HS-27A (cell line): ENCODE measurements around the gene CNTNAP2.
"Not testable (repeated sequence)": the region's sequence is repeated elsewhere in the genome, so short reads cannot be mapped to it uniquely, and the experiment has no call there.

ENCODE experiments used
- DNase-seq: peaks from one replicate; pipeline ENCODE4 v3.0.0-alpha.2; 2012; ENCODE audit warnings: low read depth, missing footprints

Gene CNTNAP2

GRCh38 chr7:146150153-146150552, 33.6 kb downstream of the CNTNAP2 start:
- DNase-seq = no peak

DNA sequence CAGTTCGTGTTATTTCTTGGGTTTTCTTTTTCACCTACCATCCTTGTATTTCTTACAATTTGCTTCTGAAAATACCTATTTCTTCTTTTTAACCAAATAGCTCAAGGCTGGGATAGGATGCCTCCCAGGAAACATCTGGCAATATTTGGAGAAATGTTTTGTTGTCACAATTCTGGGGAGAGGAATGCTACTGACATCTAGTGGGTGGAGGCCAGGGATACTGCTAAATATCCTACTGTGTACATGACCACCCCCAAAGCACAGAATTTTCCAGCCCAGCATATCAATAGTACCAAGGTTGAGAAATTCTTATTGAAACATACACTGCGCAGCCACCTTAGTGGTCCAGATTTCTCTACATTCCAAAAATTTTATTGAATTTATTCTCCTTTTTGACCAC, 55.5 kb downstream of the CNTNAP2 start:
- DNase-seq = no peak

DNA sequence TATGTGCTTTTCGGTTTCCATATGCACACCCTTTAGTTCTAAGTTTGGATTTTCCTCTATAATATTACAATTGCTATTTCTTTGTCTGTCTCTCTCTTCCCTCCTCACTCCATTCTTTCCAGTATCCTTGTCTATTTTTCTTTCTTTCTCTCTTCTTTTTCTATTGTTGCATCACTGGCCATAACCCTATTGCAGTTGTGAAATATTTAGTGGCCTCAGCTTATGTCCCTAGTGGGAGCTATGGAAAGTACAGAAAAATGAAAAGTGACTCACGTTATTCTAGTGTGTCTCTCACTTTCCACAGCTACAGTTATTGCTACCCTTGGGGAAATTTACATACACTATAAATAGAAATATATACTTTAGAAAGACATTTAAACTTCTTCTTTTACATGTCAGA, 59.1 kb downstream of the CNTNAP2 start:
- DNase-seq = no peak

DNA sequence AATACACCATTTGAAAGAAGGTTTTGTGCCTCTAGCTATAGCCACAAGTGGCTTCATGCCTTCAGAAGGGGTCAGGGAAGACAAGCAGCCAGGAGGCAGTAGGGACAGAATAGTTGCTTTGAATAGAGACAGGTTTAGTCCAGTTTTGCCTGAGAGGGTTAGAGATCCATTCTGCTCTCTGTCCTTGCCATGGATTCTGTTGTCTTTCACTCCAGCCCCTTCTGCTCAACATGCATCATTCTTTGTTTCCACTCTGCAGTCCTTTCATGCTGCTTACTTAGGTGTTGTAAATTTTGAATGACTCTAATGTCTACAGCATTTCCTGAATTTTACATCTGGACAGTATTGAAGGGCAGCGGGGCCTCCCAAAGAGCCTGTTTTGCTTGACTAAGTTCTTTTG, 60.3 kb downstream of the CNTNAP2 start:
- DNase-seq = no peak

DNA sequence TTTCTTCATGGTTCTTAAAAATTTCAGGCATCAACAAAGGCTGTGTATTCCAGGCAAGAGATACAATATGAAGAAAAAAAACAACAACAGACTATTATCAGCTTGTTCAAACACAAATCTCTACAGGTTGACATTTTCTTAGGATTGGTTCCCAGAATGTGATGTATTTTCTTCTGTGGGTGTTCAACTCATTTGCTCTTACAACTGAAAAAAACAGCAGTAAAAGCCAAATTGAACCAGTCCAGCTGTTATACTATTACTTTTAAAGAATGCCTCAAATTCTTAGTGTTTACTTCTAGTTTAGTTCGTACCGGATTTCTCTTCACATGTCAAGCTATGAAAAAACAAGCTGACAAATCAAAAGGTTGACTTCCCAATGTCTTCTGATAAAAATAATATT, 60.7 kb downstream of the CNTNAP2 start:
- no peak for DNase-seq

GRCh38 chr7:146185844-146186243, 69.2 kb downstream of the CNTNAP2 start:
- no peak for DNase-seq

DNA sequence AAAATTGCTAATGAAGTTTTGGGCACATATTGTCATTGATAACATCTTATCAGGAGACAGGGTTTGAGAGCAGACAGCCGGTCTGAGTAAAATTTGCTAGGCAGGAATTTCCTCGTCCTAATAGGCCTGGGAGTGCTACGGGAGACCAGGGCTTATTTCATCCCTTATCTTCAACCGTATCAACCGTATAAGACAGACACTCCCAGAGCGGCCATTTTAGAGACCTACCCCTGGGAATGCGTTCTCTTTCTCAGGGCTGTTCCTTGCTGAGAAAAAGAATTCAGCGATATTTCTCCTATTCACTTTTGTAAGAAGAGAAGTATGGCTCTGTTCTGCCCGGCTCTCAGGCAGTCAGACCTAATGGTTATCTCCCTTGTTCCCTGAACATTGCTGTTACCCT, 74.8 kb downstream of the CNTNAP2 start:
- not testable (repeated sequence) for DNase-seq

- no peak for DNase-seq
Measured at GRCh38 chr7:146201945-146202344, 85.3 kb downstream of the CNTNAP2 start.

DNA sequence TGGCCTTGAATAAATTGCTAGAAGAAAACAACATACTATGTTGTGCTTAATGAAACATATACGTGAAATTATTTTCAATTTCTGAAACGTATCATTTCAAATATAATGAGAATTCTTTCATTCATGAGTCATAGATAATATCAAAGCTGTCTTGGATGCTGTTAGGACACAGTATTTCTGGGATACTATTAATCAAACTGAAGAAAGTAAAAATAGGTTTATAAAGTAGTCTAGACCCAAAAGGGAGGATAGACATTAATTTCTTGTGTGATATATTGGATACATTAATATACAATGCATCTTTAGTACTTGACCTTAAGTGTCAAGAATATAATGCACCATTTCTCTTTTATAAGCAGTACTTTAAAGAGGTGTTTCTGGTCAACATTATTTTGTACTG, 89.7 kb downstream of the CNTNAP2 start:
- DNase-seq = no peak

GRCh38 chr7:146208492-146208891, 91.9 kb downstream of the CNTNAP2 start:
- no peak for DNase-seq

DNA sequence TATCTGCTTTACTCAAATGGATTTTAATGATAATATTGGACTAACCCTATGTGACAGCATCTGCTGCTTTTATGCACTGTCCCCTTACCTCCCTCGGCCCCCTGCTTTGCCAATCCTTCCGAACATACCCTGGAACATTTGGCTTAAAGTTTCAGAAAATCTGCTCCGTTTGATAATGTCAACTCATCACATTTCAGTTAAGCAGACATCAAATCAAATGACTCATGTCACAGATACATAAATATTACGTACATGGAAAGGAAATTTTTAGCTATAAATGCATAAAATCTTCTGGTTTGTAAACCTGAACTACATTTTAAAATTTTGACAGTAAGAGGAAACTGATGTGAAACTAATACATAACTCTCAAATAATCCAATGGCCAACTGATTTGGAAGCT, 98.2 kb downstream of the CNTNAP2 start:
- no peak for DNase-seq

GRCh38 chr7:146216396-146217041, 99.9 kb downstream of the CNTNAP2 start:
- DNase-seq = no peak

- DNase-seq = no peak
Measured at GRCh38 chr7:146223851-146224250, 107.2 kb downstream of the CNTNAP2 start.

GRCh38 chr7:146232604-146233003, 116.0 kb downstream of the CNTNAP2 start:
- DNase-seq = no peak

GRCh38 chr7:146235195-146235594, 118.6 kb downstream of the CNTNAP2 start:
- no peak for DNase-seq

DNA sequence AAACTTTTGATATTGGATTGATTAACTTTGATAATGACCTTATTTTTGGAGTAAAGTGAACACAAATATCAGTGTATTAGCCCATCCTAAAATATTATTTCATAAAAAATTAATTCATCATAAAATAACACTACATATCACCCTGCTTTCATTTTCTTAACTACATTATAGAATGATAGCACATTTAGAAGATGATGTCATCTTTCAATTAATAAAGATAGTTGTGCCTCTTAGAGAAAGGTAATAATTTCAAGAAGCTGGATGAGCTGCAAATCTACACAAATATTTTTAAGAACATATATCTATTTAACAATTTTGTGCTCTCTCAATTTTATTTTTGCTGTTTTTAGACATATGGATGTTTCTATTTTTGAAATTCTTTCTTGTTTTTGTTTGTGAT, 126.1 kb downstream of the CNTNAP2 start:
- DNase-seq = no peak

- DNase-seq = not testable (repeated sequence)
Measured at GRCh38 chr7:146247991-146248390, 131.4 kb downstream of the CNTNAP2 start.

- not testable (repeated sequence) for DNase-seq
Measured at GRCh38 chr7:146248744-146249143, 132.1 kb downstream of the CNTNAP2 start.

- DNase-seq = no peak
Measured at GRCh38 chr7:146249272-146249671, 132.7 kb downstream of the CNTNAP2 start.

DNA sequence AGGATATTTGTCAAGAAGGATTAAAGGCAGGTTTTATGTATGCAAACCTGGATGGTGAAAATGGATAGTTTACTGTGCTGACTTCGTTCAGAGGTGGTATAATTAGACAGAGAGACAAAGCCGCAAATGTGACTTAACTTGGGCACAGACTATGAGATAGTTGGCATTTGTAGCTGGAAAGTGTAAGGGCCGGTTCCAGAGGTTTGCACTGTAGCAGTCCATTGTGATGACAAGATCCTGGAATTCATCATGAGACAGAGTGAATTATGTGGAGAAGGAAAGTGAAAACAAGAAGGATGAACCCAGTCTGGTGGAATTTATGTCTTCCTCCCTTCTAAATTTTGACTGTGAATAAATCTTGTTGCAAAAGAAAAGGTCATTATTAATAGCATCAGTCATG, 139.0 kb downstream of the CNTNAP2 start:
- DNase-seq = no peak

- DNase-seq = no peak
Measured at GRCh38 chr7:146262527-146262926, 145.9 kb downstream of the CNTNAP2 start.

DNA sequence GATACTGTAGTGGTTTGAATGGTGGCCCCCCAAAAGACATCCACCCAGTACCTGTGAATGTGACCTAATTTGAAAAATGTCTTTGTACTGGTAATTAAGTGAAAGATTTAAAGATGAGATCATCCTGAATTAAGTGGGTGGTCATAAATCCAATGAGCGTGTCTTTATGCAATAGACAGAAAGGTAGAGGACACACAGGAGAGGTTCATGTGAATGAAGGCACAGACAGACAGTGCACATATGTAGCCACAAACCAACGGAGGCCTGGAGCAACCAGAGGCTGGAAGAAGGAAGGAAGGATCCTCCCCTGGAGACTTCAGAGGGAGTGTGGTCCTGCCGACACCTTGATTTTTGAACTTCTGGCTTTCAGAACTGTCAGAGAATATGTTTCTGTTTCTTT, 160.3 kb downstream of the CNTNAP2 start:
- no peak for DNase-seq

- no peak for DNase-seq
Measured at GRCh38 chr7:146285418-146285817, 168.8 kb downstream of the CNTNAP2 start.

DNA sequence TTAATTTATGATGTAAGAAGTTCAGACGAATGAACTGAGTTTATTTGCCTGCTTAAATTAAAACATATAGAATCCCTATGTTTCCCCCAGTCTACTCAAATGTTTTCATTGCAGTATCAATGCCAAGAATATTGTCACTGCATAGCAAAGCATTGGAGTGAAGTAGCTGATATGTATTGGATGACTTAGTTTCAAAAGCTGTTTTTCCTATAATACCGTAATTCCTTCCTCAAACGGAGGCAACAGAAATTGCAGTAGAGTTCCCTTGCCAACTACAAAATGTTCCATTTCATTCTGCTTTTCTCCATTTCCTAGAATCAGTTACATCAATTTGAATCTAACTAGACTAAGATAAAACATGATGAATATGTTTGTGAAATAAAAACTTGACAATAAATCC, 174.1 kb downstream of the CNTNAP2 start:
- DNase-seq = no peak

DNA sequence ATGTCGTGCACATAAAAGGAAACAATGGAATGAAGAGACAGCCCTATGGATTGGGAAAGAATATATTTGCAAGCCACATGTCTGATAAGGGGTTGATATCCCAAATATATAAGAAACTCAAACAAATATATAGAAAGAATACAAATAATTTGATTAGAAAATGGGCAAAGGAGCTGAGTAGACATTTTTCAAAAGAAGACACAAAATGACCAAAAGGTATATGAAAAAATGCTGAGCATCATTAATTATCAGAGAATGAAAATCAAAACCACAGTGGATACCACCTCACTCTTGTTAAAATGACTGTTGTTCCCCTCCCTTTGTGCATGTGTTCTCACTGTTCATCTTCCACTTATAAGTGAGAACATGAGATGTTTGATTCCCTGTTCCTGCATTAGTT, 175.3 kb downstream of the CNTNAP2 start:
- no peak for DNase-seq
